ENCODE results near the gene RFTN1. TPM values are rescaled to one million over a fixed set of nuclear protein-coding genes. Genes with fewer than 3 reads are reported as not detected.
A peak's percentile ranks its signal among the peaks of the same experiment; 100 is the strongest.

Gene RFTN1
- total and polyA plus RNA-seq, 10 of the 15 experiments (the other 5 are each of a cell fraction or from before 2014, with no cell fraction given) = 20.6 to 213 (median 147) TPM

GRCh38 chr3:16477056-16477455, 36.4 kb downstream of the RFTN1 start:
- intact Hi-C loops (cut with micrococcal nuclease; ENCODE audit: unreplicated experiment) = no loop called here
- CTCF ChIA-PET = interaction anchor here (1.5 to 1.8 kb wide), 3 partner anchors 15 to 28 kb away, joined by 3 to 8 read pairs (median 4); no protein-coding TSS in a partner anchor

GRCh38 chr3:16476636-16477035, 36.9 kb downstream of the RFTN1 start:
- no peak overlapping the region for H3K4me2 ChIP-seq (ENCODE audit: control insufficient read depth, insufficient read depth)
- no peak overlapping the region for H3K9ac ChIP-seq (ENCODE audit: control insufficient read depth, insufficient read depth, low read length)
- no peak for DNase-seq (ENCODE audit: low read depth, low spot score)
- FAIRE-seq = no peak
- H2AFZ ChIP-seq (ENCODE audit: control insufficient read depth, low read depth, low read length) = no peak overlapping the region
- H3K4me3 ChIP-seq = no peak overlapping the region
- no peaks in the 10 kb centered on the region; the same call in 2 of the 3 replicates for H3K9me3 ChIP-seq (replicated peaks; ENCODE audit: control insufficient read depth, insufficient read depth, low read length)
- BruUV-seq (replicated peaks) = no TSS peak
- peaks cover 10% of the 10 kb centered on the region for H3K4me1 ChIP-seq (ENCODE audit: control insufficient read depth, insufficient read depth, low read length)
- SMC1A ChIA-PET (ENCODE audit: uncharacterized antibody, unreplicated experiment) = interaction anchor here (0.8 to 11.7 kb wide), 9 partner anchors 9 to 106 kb away, joined by 3 to 295 read pairs (median 5); partner anchors contain the start of gene RFTN1
- no peaks in the 10 kb centered on the region for H4K20me1 ChIP-seq (ENCODE audit: control insufficient read depth, insufficient read depth)
- WGBS (ENCODE audit: insufficient coverage, insufficient replicate concordance, low lambda C conversion rate, missing lambda C conversion rate) = 8% methylated on average over 5 of the region's 5 CpGs
- no peaks in the 10 kb centered on the region for H3K27me3 ChIP-seq (replicated peaks in 1 of 2; ENCODE audit: control insufficient read depth in 2 of 2, insufficient read depth in 2 of 2, low read length in 1 of 2)
- H3K79me2 ChIP-seq (ENCODE audit: control insufficient read depth, insufficient read depth, low read length) = peaks cover 61% of the 10 kb centered on the region
- H3K27ac ChIP-seq (ENCODE audit: control insufficient read depth, insufficient read depth) = no peak overlapping the region
- in situ Hi-C loops (cut with MboI) = no loop called here
- POLR2A ChIA-PET = interaction anchor here (0.5 to 2.5 kb wide), 7 partner anchors 8 to 84 kb away, joined by 3 to 9 read pairs (median 3); no protein-coding TSS in a partner anchor
- intact Hi-C loops (cut with micrococcal nuclease; ENCODE audit: unreplicated experiment) = no loop called here
- CTCF ChIA-PET = interaction anchor here (1.8 kb wide), 2 partner anchors 14 to 25 kb away, joined by 3 to 8 read pairs; no protein-coding TSS in a partner anchor
- RAD21 ChIA-PET (ENCODE audit: unreplicated experiment) = interaction anchor here (0.9 to 1.7 kb wide), 3 partner anchors 20 to 40 kb away, joined by 3 to 4 read pairs (median 3); no protein-coding TSS in a partner anchor
- H3K36me3 ChIP-seq (ENCODE audit: control insufficient read depth in 2 of 2, insufficient read depth in 2 of 2, low read length in 1 of 2) = peaks cover 30 to 40% of the 10 kb centered on the region in 2 experiments
- ATAC-seq = peak; percentile 28
- no peak for TF ChIP-seq STAT1 (conservative IDR thresholded peaks at IDR 0.05)
- no peak for TF ChIP-seq MEF2A (IDR thresholded peaks at IDR 0.05; ENCODE audit: insufficient read depth, low read depth, low read length)
- TF ChIP-seq CEBPZ (IDR thresholded peaks at IDR 0.05; ENCODE audit: low read depth, low read length) = no peak
- TF ChIP-seq HSF1 (IDR thresholded peaks at IDR 0.05; ENCODE audit: low read depth, low read length) = no peak
- no peak for TF ChIP-seq NFYA (IDR thresholded peaks at IDR 0.05; ENCODE audit: borderline replicate concordance, low read depth, low read length)
- TF ChIP-seq E4F1 (IDR thresholded peaks at IDR 0.05; ENCODE audit: borderline replicate concordance, partially characterized antibody) = no peak
- no peak for TF ChIP-seq RFX5 (IDR thresholded peaks at IDR 0.05; ENCODE audit: low read depth, low read length)

More at GRCh38 chr3:16477056-16477455, 36.4 kb downstream of the RFTN1 start:
- Histone ChIP-seq H3K4me2 (ENCODE audit: control insufficient read depth, insufficient read depth) (no peak overlapping the region), H3K9ac (ENCODE audit: control insufficient read depth, insufficient read depth, low read length) (no peak overlapping the region), H3K79me2 (ENCODE audit: control insufficient read depth, insufficient read depth, low read length) (peaks cover 62% of the 10 kb centered on the region), H4K20me1 (ENCODE audit: control insufficient read depth, insufficient read depth) (no peaks in the 10 kb centered on the region), H3K36me3 (ENCODE audit: control insufficient read depth in 2 of 2, insufficient read depth in 2 of 2, low read length in 1 of 2) (peaks cover 29 to 40% of the 10 kb centered on the region in 2 experiments), H2AFZ (ENCODE audit: control insufficient read depth, low read depth, low read length) (no peak overlapping the region), H3K27me3 (replicated peaks in 1 of 2; ENCODE audit: control insufficient read depth in 2 of 2, insufficient read depth in 2 of 2, low read length in 1 of 2) (no peaks in the 10 kb centered on the region), H3K4me3 (no peak overlapping the region), H3K4me1 (ENCODE audit: control insufficient read depth, insufficient read depth, low read length) (peaks cover 14% of the 10 kb centered on the region), H3K27ac (ENCODE audit: control insufficient read depth, insufficient read depth) (no peak overlapping the region), H3K9me3 (replicated peaks; ENCODE audit: control insufficient read depth, insufficient read depth, low read length) (no peaks in the 10 kb centered on the region; the same call in 2 of the 3 replicates)
- SMC1A ChIA-PET (ENCODE audit: uncharacterized antibody, unreplicated experiment) = interaction anchor here (0.7 to 11.7 kb wide), 10 partner anchors 9 to 106 kb away, joined by 3 to 295 read pairs (median 4); partner anchors contain the start of gene RFTN1
- BruUV-seq (replicated peaks) = no TSS peak
- POLR2A ChIA-PET = interaction anchor here (1.2 to 2.5 kb wide), 4 partner anchors 8 to 20 kb away, joined by 3 to 9 read pairs (median 4); no protein-coding TSS in a partner anchor
- TF ChIP-seq CBFB (IDR thresholded peaks at IDR 0.05; ENCODE audit: low read depth) = no peak
- 0 out of 2 replicates have a peak, but pooled peaks have one; percentile 6 for TF ChIP-seq JUNB (IDR thresholded peaks at IDR 0.05)
- FAIRE-seq (no peak), ATAC-seq (no peak), DNase-seq (ENCODE audit: low read depth, low spot score) (no peak)
- RAD21 ChIA-PET (ENCODE audit: unreplicated experiment) = interaction anchor here (0.9 to 1.7 kb wide), 3 partner anchors 35 to 98 kb away, joined by 3 to 4 read pairs (median 3); no protein-coding TSS in a partner anchor
- in situ Hi-C loops (cut with MboI) = no loop called here
